HG03439 (cell line): Measurements from ENCODE around the gene PGAM4.
"Not testable (repeated sequence)": the region's sequence is repeated elsewhere in the genome, so short reads cannot be mapped to it uniquely, and the experiment has no call there.

ENCODE experiments used
- ATAC-seq: cut with Tn5 transposase; IDR thresholded peaks from one replicate; pipeline ENCODE4 v1.9.1; 2021; ENCODE audit warnings: mild to moderate bottlenecking, moderate library complexity; ENCODE audit not compliant: unreplicated experiment

The PGAM4 gene

DNA sequence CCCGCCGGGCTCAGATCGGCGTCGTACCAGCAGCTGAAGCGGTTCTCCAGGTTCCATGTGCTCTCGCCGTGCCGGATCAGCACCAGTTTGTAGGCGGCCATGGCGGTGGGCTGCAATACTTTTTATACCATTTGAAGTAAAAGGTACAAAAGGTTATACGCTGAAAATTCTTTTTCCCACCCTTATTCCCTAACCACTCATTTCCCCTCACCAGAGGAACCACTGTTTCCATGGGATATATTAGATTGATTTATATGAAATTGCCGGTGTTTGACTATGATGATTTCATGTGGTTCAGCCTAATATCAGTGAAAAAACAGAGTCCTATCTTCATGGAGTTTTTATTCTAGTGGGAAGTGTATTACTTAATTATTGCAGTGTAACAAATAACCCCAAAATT lies at the start of gene PGAM4:
Gene PGAM4 (minus strand): TSS at position 101 of the 400 bp plus-strand sequence. CDS start 0 bp downstream, at position 101.
- ATAC-seq = no peak

DNA sequence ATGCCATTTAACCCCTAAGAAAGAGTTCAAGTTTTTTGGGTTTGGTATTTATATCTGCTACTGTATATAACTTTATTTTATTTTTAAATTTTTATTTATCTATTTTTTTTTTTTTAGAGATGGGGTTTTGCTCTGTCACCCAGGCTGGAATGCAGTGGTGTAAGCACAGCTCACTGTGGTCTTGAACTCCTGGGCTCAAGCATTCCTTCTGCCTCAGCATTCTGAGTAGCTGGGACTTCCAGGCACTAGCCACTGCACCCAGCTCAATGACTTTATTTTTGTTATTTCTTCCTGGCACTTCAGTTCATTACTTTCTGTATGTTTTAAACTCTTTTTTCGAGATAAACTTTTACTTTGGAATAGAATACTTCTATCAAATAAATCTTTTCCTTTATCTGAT lies 42.4 kb upstream of the PGAM4 start:
- no peak for ATAC-seq

DNA sequence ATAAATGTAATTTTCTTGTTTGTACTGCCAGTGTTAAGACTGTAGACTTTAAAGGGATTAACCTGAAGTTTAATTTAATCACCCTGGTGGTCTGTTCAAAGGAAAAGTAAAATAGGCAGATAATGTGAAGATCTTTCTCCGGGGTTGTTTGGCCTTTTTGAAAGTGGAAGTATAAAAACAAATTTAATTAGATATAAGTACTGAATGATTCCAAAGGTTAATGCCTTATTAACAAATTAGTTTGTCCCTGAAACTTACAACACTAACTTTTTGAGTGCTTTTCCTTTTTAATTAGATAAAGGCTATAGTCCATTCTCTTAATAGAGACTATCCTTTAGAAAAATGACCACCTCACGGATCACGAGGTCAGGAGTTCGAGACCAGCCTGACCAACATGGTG lies 10.4 kb upstream of the PGAM4 start:
- no peak for ATAC-seq

DNA sequence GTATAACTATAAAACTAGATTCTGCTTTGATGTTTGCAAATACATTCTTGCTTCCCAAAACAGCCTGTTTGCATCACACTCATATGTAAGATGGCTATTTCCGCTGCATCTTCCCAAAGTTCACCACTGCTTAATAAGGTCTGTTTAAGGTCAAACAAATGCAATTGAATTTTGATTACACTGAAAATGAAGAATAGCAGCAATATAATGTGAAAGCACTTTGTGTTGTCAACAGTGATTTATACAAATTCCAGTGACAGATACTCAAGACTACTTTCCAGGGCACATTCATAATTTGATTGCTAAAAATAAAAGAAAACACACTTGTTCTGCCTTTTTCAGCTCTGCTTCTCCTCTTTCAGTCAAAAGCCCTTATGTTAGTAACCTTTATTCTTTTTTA lies 8.1 kb upstream of the PGAM4 start:
- ATAC-seq = no peak

DNA sequence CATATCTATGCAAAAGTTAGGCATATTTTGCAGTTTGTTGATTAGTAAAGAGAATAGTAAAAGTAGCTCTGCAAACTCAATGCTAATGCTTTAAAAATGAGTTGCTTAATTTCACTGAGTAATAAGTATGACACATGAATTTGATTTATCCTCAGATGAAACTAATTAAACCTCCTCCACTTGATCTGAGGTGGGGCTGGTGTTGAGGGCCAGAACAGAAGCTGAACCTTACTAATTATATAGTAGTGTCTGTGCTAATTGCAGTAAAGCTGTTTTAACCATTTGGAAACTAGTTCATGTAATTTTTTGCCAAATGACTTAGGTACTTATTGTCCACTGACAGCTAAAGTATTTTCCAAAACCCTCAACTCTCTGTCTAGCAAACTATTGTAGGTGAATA lies 7.7 kb upstream of the PGAM4 start:
- no peak for ATAC-seq

DNA sequence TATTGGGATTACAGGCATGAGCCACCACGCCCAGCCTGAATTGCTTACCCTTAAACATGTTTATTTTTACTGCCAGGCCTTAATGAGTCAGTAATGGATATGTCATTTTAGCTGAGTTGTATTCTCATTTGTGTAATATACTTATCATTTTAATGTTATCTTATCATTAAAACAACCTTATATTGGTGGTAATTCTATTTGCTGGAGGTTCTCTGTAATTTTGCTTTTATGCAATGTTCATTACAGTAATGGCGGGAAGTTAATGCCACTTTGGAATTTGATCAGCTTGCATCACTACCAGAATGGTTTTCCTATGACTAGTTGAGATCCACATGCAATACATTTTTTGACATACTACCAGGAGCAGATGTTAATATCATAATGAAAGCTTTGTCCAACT lies 6.3 kb upstream of the PGAM4 start:
- no peak for ATAC-seq

DNA sequence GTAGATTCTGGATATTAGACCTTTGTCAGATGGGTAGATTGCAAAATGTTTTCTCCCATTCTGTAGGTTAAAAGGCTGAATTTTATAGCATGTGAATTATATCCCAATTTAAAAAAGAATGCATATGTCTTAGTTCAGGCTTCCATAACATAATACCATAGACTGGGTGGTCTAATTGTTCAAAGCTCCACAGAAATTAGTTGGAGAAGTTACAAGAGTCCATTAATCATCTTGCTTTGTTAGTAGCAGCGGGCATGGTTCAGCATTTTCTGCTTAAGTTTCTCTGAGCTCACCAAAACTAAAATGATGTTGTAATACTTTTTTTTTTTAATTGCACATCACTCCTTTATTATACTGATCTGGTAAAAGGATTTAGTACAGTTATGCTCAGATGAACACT lies 1.8 kb downstream of the PGAM4 start:
- no peak for ATAC-seq

DNA sequence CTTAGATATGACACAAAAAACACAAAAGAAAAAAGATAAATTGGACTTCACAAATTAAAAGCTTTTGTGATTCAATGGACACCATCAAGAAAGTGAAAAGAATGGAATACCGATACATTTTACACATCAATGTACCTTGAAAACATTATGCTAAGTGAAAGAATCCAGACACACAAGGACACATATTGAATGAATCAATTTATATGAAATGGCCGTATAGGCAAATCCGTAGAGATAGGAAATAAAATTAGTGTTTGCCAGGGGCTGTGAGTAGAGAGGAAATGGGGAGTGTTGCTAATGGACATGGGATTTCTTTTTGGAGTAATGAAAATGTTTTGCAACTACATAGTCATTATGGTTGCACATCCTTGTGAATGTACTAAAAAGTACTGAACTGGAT lies 3.1 kb downstream of the PGAM4 start:
- no peak for ATAC-seq

DNA sequence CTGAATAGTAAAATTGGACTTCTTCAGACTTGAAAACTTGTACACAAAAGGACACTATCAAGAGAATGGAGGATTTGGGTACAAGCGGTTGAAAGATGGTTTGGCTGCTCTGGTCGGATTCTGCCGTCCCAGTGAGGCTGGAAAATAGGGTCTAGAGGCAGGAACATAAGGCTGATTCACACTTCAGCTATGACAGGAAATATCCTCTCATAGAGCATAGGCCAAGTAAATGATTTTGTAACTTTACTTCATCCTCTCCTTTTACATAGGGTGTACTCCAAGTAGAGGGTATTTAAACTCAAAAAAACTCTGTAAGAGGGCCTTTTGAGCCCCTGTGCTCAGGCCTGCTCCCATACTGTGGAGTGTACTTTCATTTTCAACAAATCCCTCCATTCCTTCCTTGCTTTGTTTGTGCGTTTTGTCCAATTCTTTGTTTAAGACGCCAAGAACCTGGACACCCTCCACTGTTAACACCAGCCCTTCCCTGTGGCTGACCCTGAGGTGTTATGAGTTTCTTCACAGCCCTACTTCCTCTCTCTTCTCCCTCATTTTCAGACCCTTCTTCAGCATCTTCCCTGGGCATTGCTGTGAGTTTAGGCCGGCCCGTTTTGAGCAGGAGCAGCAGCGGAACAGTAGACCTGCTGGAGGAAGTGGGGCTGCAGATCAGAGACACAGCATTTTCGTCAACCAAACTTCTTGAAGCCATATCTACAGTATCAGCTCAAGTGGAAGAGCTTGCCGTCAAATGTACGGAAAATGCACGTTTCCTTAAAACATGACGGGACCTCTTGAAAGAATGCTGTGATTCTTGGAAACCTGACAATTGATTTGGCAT lies 7.2 kb downstream of the PGAM4 start:
- no peak for ATAC-seq

DNA sequence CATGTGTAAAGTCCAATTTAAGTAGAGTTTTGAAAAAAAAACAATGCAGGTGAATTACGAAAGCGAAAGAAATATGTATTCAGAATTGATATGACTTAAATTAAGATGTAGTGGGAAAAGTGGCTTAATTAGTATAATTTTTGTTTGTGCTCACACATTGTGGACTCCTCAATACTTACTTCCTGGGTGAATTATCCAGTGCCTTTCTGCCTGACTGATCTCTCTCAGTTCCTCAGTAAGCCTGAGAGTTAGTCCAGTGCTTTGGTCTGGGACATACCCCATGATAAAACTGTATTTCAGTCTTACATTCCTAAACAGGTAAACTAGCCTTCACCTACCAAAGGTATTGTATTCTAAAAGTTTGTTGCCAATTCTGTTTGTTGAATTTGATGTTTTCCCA lies 8.4 kb downstream of the PGAM4 start:
- no peak for ATAC-seq

DNA sequence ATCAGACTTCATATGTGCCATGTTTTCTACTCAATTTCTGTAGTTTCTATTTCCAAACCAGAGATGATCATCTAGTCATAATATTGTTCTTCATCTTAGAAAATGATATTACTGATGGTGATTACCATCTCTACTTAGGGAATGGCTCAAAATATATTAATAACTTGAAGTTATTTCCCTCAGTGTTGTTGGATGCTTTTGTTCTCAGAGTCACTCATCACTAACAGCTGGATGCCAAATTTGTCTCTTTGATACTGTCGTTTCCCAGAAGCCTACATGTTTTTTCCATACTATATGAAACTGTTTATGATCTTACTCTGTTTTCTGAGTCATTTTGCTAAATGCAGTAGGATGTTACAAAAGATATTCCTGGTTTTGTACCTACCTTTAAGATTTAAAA lies 8.9 kb downstream of the PGAM4 start:
- ATAC-seq = no peak

DNA sequence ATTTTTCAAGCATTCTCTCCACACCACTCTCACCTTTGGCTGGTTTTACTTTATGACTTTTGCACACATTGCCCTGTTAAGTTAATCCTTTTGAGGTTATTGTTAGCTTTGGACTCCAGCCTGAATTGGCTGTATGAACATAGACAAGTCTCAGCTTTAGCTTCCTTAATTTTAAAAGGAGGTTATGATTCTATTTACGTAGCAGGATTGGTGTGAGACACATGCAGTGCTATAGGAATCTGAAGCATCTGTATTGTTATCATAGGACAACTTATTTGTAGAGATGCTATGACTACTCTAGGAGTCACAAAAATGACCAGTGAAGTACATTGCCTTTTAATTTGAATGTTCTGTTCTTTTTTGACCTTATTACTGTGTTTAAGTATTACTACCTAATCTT lies 15.7 kb downstream of the PGAM4 start:
- ATAC-seq = no peak

DNA sequence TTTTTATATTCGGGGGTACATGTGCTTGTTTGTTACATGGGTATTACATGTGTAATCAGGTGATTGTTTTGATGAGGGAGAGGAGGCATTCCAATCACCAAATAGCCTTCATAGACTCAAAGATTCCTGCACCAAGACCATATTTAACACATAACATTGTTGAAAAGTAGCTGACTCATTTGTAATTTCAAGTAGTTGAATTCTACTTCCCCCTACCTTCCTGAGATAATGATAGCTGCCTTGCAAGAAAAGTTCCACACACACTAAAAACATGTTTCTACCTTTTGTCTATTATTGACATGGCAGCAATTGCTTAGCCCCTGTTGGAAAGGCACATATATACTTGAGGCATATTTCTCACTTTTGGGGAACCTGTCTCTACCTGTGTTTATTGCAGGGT lies 16.1 kb downstream of the PGAM4 start:
- no peak for ATAC-seq

DNA sequence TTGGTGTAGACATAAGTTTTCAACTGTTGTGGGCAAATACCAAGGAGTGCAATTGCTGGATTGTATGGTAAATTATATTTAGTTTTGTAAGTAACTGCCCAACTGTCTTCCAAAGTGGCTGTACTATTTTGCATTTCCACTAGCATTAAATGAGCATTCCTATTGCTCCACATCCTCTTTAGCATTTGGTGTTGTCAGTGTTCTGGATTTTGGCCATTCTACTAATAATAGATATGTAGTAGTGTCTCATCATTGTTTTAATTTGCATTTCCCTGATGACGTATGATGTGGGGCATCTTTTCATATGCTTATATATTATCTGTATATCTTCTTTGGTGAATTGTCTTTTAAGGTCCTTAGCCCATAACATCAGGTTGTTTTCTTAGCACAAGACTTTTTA lies 17.3 kb downstream of the PGAM4 start:
- ATAC-seq = no peak

DNA sequence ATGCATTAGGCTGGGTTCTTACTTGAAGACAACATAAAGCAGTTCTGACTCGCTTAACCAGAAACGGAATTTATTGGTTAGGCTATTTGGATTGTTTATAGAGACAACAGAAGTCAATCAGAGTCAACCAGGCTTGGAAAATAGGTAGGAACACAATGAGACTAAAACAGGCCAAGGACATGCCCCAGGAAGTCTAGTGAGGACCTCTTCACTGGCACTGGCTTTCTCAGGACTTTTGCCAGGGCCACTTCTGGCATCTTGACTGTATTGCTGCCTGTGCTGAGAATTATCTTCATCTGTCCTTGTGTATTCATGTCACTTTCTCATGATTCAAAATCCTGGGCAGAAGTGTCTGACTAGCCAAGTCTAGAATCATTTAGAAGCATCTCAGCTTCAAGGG lies 19.6 kb downstream of the PGAM4 start:
- no peak for ATAC-seq

DNA sequence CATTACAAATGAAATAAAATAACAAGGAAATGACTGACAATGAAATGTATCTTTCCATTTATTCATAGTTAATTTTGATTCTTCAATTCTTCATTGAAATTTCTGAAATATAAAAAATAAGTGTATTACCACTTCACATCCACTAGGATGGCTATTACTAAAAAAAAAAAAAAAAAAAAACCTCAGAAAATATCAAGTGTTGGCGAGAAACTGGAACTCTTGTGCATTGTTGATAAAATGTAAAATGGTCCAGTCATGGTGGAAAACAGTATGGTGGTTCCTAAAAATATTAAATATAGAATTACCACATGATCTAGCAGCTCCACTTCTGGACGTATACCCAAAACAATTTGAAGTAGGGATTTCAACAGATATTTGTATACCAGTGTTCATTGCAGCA lies 22.9 kb downstream of the PGAM4 start:
- ATAC-seq = no peak

DNA sequence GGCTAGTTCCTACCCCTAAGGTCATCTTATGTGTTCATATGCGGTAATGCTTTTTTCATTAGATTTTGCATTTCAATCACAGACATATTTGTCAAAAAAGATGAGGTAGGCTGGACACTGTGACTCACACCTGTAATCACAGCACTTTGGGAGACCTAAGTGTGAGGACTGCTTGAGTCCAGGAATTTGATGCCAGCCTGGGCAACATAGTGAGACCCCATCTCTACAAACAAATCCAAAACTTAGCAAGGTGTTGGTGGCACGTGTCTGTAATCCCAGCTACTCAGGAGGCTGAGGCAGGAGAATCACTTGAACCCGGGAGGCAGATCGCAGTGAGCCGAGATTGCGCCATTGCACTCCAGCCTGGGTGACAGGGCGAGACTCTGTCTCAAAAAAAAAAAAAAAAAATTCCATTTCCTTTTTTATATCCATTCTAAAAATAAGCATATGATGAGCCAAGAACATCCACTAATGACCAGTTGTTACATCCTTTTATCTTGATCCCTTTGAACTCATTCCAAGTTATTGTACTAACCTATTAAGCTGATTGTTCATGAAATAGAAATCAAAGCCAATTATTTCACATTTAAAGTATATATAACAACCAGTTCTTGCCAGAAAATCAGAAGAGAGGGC lies 23.4 kb downstream of the PGAM4 start:
- ATAC-seq = no peak

DNA sequence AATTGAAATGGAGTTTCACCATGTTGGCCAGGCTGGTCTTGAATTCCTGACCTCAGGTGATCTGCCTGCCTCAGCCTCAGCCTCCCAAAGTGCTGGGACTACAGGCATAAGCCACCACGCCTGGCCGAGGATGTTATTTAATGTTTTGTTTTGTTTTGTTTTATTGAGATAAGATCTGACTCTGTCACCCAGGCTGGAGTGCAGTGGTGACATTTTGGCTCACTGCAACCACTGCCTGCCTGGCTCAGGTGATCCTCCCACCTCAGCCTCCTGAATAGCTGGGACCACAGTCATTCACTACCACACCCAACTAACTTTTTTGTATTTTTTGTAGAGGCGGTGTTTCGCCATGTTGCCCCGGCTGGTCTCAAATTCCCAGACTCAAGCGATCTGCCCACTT lies 24.4 kb downstream of the PGAM4 start:
- not testable (repeated sequence) for ATAC-seq

DNA sequence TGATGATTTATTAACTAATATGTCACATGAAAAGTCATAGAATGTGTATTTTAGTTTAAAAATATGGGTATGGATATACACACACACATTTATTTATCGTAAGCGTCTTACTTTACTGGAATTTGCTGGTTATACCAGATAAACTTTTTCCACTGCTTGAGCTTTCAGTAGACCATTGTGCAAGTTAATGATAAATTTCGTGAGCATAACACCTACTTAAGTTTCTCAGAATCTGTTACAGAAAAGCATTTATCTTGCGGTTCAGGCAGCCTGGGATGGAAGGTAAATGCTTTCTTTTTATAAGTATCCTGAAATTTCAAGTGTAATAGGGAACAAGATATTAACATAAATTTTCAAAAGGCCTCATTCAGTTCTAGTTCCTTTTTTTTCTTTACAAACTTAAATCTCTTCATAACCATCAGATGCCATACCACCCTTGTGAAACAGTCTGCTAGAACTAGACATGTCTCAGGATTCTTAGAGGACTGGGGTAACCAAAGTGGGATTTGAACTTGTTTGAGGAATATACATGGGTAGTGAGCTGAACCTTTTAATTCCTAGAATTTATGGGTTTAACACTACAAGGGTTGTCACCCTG lies 31.3 kb downstream of the PGAM4 start:
- ATAC-seq = no peak

DNA sequence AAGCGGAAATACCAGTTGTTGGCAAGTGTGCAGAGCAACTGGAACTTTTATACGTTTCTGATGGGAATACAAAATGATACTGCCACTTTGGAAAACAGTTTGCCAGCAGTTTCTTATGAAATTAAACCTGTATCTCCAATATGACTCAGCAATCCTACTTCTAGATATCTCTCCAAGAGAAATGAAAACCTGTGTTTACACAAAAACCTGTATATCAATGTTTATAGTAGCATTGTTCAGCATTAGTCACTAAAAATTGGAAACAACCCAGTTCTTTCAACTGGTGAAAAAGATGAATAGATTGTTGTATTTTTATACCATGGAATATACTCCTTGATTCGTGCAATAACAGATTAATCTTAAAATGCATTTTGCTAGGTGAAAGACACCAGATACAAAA lies 32.1 kb downstream of the PGAM4 start:
- ATAC-seq = no peak

DNA sequence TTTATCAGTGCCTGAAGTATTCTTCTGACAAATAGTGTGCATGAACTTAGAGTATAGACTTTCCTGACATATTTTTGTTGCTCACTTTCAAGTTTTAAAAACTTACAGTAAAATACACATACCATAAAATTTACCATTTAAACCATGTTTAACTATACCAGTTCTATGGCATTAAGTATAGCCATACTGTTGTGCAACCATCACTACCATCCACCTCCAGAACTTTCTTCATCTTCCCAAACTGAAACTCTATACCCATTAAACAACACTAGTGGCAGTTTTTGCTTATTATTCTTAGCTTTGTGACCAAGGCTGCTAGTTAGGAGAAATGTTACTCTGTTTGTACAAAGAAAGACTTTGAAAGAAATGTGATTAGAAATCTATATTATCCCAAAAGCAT lies 33.1 kb downstream of the PGAM4 start:
- no peak for ATAC-seq

DNA sequence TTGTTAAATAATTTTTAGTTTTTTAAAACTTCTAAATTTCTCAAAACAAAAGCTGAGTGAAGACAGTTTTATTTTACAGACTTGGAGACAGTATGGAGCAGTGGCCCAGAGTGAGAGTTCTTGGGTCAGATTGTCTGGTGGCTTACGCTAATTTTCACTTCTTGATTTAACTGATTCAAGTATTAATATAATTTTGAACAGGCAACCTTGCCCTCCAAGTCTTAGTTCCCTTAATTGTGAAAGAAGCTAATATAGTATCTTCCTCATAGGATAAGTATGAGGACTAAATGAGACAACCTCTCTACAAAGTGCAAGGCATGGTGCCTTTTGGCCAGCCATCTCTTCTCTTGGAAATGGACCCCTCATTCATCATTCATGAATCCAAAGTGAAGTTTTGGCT lies 33.6 kb downstream of the PGAM4 start:
- ATAC-seq = no peak
